GM19397 (cell line): ENCODE data around the gene SLC29A4.

Source experiments
- ATAC-seq: cut with Tn5 transposase; IDR thresholded peaks from one replicate; pipeline ENCODE4 v1.9.1; 2021; ENCODE audit warnings: mild to moderate bottlenecking, moderate library complexity; ENCODE audit not compliant: unreplicated experiment

The SLC29A4 gene

DNA sequence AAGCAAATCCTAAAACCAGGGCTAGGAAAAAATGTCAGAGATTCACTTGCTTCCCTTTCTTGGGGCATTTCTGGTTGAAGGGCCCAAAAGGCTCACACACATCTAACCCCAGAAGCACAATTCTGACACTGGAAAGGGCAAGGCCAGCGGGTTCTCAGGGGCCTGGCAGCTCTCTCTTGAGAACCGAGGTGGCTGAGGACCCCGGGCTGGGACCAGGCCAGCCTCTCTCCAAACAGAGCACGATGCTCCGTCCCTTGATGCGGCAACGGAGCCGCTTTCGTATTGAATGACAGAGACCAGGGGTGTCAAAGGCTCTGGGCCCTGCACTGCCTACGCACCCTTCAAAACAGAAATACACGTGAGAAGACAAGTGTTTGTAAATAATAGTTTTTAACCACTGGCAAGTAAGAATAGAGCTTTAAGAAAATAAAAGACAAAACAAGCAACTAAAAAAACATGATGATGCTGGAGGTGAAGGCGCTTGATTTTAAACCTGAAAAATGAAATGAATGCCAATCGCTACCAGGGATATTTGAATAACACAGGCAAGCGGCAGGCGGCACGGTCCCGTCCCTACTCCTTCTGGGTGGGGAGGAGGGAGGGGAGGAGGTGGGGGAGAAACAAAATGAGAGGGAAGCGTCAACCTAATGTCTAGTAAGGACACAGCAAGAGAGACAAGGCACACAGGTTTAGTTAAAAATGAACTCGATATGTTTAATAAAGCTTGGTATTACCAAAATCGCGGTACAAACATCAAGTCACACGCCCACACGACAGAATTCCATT, 68.0 kb downstream of the SLC29A4 start:
- ATAC-seq: no peak

DNA sequence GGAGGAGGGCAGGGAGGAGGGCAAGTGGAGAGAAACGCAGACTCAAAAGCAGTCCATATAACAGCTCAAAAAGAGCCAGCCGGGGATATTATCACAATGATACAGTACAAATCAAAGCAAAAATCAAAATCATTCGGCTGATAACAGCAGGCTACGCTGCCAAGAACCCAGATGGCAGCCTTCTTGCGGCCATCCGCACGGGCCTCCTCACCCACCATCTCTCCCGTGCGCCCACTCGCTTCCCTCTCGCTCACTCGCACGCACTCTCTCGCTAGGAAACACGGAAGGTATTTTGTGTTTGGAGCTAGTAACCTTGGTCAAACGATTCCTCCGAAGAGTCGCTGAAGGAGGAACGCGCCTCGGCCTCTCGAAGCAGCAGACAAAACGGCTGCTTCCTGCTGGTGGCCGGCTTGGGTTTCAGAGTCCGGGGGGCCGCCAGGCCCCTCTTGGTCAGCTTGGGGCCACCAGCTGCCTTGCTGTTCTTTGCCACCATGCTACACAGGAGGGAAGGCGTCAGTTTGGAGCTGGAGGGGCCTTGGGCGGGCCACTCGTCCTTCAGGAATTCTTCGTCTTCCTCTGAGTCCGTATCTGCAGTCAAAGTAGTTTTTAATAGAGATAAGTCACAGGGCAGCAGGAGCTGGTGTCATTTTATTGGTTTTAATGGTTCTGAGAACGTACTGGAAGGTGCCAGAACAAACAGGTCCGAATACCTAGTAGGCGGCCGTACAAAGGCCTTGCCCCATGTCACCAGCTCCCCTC, 68.9 kb downstream of the SLC29A4 start:
- ATAC-seq: no peak

DNA sequence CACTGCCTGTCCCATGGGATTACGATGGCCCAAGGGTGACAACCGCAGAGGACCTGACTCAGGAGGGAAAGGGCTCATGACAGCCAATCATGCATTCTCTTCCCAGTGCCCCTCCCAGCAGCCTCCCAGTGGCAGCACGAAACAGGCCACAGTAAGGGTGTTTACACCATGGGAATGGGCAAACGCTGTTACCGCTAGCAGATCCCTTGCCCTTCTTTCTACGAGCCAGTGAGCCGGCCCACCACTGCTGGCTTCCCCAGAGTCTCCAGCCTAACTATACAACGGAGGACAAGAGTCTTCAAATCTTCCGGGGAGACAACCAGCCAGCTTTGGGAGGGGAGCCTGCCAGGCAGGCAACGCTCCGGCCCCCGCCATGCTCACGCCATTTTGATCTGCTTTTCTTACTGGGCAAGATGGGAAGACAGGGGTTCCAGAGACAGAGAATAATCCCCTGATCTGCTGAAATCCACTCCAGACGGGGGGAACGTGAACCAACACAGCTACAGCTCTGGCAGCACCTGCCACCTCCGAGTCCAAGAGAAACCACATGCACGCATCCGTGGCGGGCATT, 69.8 kb downstream of the SLC29A4 start:
- ATAC-seq: no peak

DNA sequence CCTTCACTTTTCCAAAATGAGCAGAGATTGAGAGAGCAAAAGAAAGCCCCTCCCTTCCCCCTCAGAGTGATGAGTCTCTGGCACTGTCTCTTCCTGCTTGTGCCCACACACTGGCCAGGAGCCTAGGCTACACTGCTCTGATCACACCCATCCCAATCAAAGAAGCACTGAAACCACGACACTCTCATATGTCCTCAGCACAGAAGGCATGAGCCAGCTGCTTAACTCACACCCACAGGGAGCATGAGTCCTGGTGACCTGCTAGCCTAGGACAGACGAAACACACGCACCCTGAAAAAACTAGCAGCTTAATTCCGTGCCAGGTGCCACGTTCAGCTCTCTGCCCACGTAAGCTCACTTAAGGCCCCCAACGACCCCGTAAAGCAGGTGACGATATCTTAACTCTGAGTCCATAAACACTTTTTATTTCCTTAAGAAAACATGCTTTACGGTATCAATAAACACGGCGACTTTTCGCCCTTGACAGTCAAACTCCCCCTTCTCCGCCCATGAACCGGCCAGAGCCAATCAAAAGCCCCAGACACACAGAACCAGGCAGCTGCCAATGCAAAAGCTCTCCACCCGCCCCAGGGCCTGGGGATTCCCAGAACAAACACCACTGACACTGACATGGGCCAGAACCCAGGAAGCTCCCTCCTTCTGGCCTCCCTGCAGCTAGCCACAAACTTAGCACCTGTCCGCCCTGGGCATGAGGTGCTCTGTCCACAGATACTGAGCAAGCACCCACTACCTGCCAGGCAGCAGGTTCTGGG, 71.9 kb downstream of the SLC29A4 start:
- no peak for ATAC-seq
